ENCODE measurements around the gene SPEG.
"Not testable (repeated sequence)": the region's sequence is repeated elsewhere in the genome, so short reads cannot be mapped to it uniquely, and the experiment has no call there.

The SPEG gene

DNA sequence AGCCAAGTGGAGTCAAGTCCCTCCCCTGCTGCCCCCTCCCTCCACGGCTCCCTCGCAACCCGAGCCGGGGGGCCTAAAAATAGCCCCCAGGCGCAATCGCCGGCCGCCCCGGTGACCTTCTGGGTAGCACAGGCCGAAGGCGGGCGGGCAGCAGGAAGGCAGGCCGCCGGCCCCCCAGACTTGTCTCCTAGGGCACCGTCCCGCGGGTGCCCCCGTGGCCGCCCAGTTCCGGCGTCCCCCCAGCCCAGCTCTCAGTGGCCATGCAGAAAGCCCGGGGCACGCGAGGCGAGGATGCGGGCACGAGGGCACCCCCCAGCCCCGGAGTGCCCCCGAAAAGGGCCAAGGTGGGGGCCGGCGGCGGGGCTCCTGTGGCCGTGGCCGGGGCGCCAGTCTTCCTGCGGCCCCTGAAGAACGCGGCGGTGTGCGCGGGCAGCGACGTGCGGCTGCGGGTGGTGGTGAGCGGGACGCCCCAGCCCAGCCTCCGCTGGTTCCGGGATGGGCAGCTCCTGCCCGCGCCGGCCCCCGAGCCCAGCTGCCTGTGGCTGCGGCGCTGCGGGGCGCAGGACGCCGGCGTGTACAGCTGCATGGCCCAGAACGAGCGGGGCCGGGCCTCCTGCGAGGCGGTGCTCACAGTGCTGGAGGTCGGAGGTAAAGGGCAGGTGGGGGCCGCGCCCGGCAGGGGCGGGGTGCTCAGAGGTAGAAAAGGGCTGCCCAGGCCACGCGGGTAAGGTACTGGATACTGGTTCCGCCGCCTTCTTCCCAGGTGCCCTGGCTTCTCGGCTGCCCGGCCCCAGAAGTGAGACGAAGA, at the start of gene SPEG:
TSS of gene SPEG (plus strand) at position 126 of the 808 bp plus-strand sequence. CDS start at position 261, 135 bp downstream.
- DNase-seq: no peak

DNA sequence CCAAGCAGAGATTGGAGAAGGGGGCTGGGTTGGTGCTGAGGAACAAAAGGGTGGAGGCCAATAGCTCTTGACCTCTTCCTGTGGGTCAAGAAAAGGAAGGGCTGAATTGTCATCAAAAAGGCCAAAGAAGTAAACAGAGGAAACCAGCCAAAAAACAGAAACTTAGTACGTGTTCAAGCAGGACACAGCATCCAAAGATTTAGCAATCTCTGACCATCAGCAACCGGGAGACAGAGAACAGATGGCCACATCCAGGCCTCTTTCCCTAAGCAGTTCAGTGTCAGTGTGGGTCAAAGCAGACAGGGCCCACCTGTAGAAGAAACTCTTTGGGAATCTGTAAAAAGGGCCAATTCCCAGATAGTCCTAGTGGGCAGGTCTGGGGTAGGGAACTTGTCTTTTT, 49.8 kb upstream of the SPEG start:
- no peak for DNase-seq

DNA sequence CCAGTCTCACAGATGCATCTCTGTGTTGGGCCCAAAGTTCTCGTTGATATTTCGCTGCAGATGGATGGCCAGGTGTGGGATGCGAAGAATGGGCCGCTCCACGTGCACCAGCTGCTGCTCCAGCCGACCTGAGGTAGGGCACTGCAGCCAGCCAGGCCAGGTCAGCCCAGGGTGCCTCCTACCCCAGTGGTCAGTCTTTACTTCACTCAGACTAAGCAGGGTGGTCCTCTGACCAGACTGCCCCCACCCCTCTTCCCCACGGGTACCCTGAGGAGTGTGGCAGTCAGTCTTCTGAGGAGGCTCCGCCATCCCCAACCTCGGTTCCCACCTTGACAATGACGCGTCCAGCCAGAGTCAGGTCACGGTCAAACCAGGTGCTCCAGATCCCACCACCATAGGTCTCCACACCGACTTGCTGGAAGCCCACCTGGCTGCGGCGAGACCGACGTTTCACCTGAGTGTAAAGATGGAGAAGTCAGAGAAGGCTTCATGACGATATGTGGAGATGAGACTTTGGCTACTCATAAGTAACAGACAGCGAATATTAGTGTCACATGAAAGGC, 48.6 kb upstream of the SPEG start:
- no peak for DNase-seq

DNA sequence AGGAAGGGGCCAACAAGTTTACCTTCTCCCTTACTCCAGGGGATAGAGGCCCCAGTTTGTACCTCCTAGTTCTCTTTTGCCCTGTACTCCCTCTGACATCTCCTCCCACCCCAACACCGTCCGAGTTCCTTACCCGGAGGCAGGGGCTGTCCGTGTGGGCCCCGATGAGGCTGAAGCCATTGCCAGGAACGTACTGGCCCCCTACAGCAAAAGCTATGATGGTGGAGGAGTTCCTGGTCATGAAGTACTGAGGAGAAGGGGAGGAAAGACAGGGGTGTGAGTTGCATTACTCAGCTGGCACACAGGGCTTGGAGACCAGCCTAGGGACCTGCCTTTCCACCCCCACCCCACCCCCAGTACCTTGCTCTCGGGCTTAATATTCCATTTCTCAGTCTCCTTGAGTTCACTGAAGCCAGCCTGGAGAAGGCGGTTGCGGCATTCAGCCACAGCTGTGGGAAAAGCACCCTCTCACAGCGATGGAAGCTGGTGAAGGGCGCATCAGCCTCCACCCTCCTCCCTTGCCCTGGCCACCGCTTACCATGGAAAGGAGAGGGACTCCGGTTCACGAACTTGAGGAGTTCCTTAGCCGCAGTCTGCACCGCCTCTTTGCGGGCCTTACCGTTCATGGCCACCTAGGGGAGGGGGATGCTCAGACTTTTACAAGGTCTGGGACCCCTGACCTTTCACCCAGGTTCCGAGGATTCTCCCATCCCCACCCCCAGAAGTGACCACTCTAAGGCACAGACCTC, 47.9 kb upstream of the SPEG start:
- no peak for DNase-seq

DNA sequence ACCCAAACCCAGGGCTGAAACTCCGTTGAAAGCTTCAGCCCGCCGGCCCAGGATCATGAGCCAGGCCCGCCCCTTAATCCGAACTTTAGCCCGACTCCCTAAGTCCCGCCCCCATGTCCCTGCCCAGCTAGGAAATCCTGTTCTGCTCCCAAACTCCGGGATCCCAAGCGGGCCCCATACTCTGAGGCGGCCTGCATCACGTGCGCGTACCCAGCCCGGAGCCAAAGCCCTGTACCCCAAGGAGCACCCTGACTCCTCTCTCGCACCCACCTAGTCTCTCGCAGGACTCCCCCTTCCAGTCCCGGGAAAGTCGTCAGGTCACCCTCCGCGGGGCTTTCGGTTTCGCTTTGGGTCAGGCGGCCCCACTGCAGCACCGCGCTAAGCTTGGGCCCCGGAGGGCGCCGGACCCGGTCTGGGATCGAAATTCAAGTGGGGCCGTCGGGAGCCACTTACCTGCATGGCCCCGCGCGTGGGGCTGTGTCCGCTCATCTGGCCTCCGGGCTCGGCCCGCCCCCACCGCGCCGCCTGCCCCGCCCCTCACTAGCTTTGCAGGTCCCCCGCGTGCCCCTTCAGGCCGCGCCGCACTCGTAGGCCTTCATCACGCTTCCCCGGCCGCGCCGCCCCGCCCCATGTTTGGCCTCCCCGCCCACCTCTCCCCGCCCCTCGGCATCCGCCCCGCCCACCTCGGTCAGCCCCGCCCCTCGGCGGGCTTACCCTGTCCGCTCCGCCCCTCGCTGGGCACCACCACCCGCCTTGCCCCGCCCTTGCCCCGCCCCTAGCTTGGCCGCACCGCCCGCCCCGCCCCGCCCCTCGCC, 47.1 kb upstream of the SPEG start, which contains the start of gene DNPEP:
TSS of gene DNPEP (minus strand) at position 607 of the 815 bp plus-strand sequence. CDS start at position 489, 118 bp downstream.
- peak; percentile 90 for DNase-seq

DNA sequence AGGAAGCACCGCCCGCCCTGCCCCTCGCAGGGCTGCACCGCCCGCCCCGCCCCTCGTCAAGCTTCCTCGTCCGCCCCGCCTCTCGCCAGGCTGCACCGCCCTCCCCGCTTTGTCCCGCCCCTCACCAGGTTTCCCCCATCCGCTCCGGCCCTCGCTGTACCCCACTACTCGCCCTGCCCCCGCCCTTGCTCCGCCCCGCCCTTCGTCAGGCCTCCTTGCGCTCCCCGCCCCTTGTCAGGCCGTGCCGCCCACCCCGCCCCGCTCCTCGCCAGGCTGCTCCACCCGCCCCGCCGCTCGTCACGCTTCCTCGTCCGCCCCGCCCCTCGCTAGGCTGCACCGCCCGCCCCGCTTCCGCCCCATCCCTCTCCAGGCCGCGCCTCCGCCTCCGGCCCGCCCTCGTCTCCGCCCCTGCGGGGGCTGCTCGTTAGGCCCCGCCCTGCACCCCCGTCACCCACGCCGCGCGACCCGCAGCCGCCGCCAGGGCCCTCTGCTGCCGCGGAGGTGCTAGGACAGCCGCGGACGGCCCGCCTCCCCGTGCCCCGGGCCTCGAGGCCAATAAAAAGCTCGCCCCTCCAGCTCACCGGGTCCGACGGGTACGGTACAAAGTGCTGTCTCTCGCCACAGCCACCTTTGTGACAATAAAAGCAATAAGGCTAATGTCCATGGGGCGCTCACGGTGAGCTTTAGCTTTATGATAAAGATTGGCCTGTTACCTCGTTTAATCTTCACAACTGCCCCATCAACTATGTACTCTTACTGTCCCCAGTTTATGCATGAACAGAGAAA, 46.3 kb upstream of the SPEG start:
- peak; percentile 98 for DNase-seq

DNA sequence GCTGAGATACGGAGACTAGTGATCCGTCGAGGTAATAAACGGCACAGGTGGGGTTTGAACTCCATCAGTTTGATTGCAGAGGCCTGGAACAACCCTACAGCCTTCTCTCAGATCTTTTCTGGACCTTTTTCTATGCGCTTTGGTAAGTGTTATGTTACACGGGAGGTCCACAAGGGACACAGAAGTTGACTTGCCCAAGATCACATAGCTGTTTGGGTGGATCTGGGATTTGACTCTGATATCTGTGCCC, 45.8 kb upstream of the SPEG start:
- no peak for DNase-seq

DNA sequence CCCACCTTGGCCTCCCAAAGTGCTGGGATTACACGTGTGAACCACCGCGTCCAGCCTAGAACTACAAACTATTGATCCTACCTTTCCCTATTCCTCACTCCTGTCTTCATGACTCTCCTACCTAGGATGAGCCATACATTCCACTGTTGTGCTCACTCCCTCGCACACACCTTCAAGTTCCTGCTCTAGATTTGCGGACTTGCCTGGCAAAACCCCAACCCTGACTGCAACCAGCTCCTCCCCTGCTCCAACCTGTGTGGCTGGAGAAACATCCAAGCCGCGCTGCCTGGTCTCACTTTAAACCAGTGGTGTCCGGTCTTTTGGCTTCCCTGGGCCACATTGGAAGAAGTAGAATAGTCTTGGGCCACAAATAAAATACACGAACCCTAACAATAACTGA, 41.9 kb upstream of the SPEG start:
- no peak for DNase-seq

DNA sequence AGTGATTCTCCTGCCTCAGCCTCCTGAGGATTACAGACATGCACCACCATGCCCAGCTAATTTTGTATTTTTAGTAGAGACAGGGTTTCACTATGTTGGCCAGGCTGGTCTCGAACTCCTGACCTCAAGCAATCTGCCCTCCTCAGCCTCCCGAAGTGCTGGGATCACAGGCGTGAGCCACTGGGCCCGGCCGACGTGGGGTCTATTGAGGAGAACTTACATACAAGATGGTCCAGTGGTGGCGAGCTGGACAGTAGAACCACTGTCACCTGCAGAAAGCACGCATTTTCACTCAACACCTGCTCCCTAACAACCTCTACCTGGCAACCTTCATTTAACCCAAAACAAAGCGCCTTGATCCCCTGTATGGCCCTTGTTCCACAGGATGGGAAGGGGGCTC, 39.6 kb upstream of the SPEG start:
- not testable (repeated sequence) for DNase-seq

DNA sequence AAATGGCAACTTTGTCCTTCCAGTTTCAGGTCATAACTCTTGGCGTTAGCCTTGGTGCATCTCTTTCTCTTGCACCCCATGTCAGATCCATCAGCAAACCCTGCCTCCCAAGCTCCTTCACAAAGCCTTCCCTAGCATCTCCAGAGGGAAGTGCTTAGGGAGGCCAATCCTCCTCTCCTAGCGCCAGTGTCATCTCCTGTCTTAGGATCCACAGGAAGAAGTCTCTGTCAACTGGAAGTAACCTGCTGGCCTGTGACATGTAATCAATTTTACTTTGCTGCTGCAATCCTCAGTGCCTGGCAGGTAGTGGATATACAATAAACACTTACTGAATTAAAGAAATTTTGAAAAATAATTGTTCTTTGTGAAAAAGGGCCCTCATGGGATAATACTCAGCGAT, 39.0 kb upstream of the SPEG start:
- no peak for DNase-seq

DNA sequence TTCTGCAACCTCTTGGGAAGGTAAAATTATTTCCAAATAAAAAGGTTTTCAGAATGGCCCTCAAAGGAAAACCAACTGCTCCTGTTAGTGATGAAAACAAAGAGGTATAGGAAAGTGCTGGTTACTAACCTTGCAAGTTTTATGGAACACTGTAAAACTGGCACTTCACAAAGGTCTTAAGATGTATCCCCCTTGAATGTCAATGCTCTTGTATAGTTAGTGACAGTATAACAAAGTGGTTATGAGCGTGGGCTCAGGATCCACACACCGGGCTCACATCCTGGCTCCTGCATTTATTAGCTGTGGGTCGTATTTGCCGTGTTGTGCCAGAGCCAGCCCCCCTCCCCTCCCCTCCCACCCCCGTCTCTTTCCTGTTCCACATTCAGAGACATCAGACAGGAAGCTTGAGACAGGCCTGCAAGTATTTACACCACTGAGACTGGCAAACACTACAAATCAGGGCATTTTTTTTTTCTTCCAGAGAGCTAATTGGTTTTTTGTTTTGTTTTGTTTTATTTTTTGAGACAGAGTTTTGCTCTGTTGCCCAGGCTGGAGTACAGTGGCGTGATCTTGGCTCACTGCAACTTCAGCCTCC, 37.7 kb upstream of the SPEG start:
- no peak for DNase-seq

DNA sequence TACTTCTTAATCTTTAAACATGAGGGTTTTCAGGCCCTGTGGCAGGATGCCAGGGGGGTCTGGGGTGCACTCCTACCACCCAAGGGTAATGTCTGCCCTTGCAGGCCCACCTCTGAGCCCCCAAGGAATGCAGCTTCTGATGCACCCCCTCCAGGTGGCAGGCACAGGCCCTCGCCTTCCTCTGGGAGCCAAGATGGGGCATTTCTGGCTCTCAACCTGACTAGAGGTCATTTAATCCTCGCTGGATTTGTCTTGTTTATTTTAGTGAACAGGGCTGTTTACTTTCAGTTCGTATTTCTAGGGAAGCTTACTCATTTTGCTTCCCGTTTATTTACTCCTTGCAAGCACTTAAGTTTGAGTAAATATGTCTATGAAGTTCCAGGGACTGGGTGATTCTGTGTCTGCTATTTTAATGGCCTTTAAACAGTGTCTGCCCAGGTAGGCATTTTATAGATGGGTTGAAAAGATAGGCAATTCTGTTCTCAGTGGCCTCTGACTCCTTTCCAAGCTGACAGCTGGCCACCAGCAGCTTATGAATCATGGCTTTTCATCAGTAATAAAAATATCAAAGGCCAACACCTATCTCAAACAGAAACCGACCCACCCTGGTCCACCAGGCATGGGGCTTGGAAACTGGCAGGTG, 35.8 kb upstream of the SPEG start:
- DNase-seq: no peak

DNA sequence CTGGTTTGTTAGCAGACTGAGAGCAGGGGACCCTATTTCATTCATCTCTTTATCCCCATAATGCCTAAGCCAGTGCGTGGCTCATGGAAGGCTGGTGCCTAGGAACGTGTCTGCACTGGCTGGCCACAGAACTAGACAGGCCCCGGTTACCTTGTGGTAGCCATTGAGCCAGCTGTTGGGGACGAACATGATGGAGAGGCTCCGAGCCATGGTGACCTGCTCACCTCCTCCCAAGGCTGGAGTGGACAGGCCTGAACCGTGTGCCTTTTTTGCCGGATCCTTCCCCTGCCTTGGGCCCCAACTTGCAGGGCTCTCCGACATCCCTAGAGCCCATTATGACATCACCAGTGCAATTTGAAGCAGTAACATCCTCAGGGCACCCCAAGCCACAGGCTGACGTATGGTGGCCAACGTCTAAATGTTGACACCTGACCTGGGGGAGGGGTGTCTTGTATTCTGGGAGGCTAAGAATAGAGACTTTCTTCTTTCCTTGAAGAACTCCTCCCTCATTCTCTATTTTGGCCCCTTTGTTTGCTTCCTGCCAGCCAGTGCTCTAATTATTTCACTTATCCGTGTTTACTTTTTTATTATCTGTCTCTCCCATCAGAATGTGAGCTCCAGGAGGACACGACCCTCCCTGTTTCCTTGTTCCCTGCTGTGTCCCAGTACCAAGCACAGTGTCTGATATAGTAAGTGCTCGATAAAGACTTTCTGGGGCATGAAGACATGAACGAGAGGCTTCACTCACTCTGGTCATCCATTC, 34.7 kb upstream of the SPEG start:
- DNase-seq: no peak

DNA sequence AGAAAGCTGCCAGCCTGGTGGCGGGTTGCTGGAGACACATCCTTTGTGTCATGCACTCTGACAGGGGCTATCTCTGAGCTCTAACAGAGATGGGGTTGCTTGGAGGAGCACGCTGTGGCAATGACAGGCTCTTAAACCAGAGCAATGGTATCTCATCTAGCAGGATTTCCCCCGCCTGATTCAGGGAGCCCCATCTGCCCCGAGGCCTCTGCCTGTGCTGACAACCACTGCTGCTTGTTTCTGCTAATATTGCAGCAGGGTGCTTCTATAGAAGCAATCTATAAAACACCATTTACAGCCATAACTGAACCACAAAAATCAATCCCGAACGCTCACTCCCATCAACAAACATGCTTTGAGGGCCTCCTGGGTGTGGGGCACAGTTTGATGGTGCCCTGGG, 34.1 kb upstream of the SPEG start:
- DNase-seq: no peak

DNA sequence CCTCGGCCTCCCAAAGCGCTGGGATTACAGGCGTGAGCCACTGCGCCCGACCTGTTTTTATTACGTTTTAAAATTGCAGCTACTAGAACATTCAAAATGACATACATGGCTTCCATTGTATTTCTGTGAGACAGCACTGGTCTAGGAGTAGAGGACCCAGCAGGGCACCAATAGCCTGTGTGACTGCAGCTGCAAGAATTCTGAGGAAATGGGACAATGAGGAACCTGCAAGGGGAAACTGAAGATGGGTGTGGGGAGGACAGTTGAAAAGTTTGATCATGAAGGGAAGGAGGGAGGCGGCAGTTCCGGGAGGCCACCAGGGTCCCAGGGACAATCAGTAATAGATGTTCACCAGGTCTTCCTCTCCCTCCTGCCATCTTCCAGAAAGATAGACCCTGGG, 33.0 kb upstream of the SPEG start:
- no peak for DNase-seq

DNA sequence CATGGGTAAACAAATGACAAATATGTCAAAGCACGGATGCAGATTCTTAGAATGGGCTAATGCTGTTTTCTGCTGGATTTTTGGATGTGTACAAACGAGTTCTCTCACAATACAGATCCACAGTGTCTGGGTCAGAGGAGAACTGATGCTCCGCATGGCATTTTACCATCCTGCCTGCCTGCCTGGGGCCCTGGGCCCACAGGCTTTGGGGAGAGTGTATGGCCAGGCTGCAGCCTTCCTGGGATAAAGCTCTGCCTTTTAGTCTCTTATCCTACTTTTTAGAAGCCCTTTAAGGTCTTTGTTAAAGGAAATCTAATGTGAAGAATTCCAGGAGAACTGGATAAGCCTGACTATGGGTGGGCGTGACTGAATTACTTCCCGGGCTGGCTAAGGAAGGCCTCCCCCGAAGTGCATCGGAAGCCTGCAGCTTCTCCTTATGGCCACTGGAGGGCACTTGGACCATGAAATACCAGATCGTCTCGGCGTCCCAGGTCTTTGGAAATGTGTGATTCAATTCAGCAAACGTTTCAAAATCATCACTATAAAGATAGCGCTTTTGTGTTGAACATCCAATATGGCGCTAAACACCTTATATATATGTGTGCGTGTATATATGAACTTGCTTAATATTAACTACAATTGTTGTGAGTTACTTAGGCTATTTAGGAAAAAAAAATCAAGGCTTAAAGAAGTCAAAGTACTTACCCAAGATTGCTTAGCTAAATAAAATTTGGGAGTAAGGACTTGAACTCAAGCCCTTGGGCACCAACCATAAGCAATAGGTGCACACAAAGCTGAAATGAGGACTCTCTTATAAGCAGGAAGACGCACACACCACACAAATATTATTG, 31.8 kb upstream of the SPEG start:
- DNase-seq: peak; percentile 68

DNA sequence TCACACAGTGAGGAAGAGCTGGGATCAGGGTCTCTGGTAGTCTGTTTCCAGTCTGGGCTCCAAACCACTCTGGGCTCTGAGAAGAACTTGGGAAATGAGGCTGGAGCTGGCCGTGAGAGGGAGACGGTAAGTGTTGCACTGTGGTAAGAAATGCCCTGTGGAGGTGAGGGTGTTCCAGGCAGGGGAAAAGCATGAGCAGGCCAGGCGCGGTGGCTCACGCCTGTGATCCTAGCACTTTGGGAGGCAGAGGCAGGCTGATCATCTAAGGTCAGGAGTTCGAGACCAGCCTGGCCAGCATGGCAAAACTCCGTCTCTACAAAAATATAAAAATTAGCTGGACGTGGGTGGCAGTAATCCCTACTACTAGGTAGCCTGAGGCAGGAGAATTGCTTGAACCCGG, 30.8 kb upstream of the SPEG start:
- no peak for DNase-seq

DNA sequence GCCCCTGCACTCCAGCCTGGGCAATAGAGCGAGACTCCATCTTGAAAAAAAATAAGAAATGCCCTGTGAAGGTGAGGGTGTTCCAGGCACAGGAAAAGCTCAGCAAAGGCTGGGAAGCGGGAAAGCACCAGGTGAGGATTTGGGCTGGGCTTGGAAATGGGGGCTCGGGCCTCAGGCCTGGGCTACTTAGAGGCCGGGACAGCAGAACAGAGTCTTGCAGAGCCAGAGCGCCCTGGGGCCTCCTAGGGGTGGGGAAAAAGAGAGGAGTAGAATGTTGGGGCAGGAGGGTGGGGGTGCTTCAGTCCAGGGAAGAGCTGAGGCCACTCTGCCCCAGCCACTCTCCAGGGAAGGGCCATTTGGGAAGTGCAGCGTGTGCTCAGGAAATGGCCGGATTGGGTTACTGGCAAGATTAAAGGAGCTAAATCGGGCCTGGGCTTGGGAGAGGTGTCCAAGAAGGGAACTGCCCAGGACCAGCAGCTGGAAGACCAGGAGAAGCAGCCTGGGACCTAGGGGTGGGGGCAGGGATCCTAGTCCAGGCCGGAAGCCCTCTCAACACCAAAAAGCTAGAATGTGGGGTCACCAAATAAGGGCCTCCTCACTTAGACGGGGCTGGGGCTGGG, 30.2 kb upstream of the SPEG start:
- DNase-seq: no peak

DNA sequence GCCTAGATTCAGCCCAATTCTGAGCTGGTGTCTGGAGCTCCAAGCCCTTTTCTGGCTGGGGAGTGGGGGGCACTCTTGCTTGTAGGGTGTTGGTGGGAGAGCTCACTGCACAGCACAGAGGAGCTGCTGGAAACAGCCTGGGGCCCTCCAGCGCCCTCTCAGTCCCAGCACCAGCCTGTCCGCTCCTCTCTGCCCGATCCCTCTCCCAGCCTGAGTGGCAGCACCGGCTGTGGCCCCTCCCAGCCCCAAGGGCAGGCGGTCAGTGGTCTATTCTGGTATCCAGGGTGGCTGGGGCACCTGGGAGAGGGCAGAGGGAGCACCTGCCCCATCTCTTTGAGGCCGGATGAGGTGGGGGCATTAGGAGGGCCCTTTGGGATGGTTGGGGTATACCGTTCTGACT, 29.7 kb upstream of the SPEG start:
- no peak for DNase-seq
